ENCODE measurements around the gene MELTF. TPM values are rescaled to one million over a fixed set of nuclear protein-coding genes. Genes with fewer than 3 reads are reported as not detected.
A peak's percentile ranks its signal among the peaks of the same experiment; 100 is the strongest.
"Not testable (repeated sequence)": the region's sequence is repeated elsewhere in the genome, so short reads cannot be mapped to it uniquely, and the experiment has no call there.

MELTF gene
- total RNA-seq, result 21.6 TPM

- H3K36me3 ChIP-seq, result no peaks in the 10 kb centered on the region
- H3K4me3 ChIP-seq, result peak within 1 kb of the TSS; percentile 47 to 71
- peaks cover 8 to 21% of the 10 kb centered on the region in 2 donors for H3K4me1 ChIP-seq
- peak; percentile 37 to 68 (median 47) for TF ChIP-seq CTCF (IDR thresholded peaks at IDR 0.05)
- intact Hi-C loops (cut with DNase I), result loop anchor here (2.0 kb wide), 1 partner anchor 27 kb away; no protein-coding TSS in a partner anchor
- H3K27ac ChIP-seq, result peak within 1 kb of the TSS in 1 of 2 donors; percentile 27
- H3K9me3 ChIP-seq, result no peaks in the 10 kb centered on the region
- DNase-seq (ENCODE audit: low spot score in 2 of 2), result no peak
- peaks cover 5% of the 10 kb centered on the region for H3K27me3 ChIP-seq
Observed at GRCh38 chr3:197029511-197030167, at the start of gene MELTF. TSS of gene MELTF (minus strand) at chr3:197029817. CDS start at chr3:197029702, 115 bp downstream.

GRCh38 chr3:197076415-197076814 lies 46.8 kb upstream of the MELTF start:
- TF ChIP-seq CTCF (IDR thresholded peaks at IDR 0.05), result no peak
- Histone ChIP-seq H3K4me3 (no peak overlapping the region), H3K4me1 (no peaks in the 10 kb centered on the region), H3K27me3 (no peaks in the 10 kb centered on the region), H3K36me3 (peaks cover 5 to 6% of the 10 kb centered on the region in 2 donors), H3K9me3 (no peaks in the 10 kb centered on the region), H3K27ac (no peak overlapping the region)
- DNase-seq (ENCODE audit: low spot score in 2 of 2), result no peak
- intact Hi-C loops (cut with DNase I), result no loop called here

- intact Hi-C loops (cut with DNase I), result no loop called here
- no peak overlapping the region for H3K4me3 ChIP-seq
- no peak overlapping the region for H3K27ac ChIP-seq
- H3K27me3 ChIP-seq, result no peaks in the 10 kb centered on the region
- H3K36me3 ChIP-seq, result peaks cover 0 to 14% of the 10 kb centered on the region in 2 donors
- TF ChIP-seq CTCF (IDR thresholded peaks at IDR 0.05), result no peak
- no peak for DNase-seq (ENCODE audit: low spot score in 2 of 2)
- H3K9me3 ChIP-seq, result no peaks in the 10 kb centered on the region
- no peaks in the 10 kb centered on the region for H3K4me1 ChIP-seq
Observed at GRCh38 chr3:197068077-197068476, 38.5 kb upstream of the MELTF start.

- Histone ChIP-seq H3K9me3 (no peaks in the 10 kb centered on the region), H3K27ac (no peak overlapping the region), H3K4me3 (no peak overlapping the region), H3K27me3 (no peaks in the 10 kb centered on the region), H3K36me3 (peaks cover 4 to 23% of the 10 kb centered on the region in 2 donors), H3K4me1 (no peaks in the 10 kb centered on the region)
- intact Hi-C loops (cut with DNase I), result no loop called here
- TF ChIP-seq CTCF (IDR thresholded peaks at IDR 0.05), result no peak
- no peak for DNase-seq (ENCODE audit: low spot score in 2 of 2)
Observed at GRCh38 chr3:197064771-197065170, 35.2 kb upstream of the MELTF start.

GRCh38 chr3:197062446-197062845 lies 32.8 kb upstream of the MELTF start:
- H3K4me1 ChIP-seq, result no peaks in the 10 kb centered on the region
- H3K4me3 ChIP-seq, result no peak overlapping the region
- H3K9me3 ChIP-seq, result no peaks in the 10 kb centered on the region
- intact Hi-C loops (cut with DNase I), result no loop called here
- no peak for TF ChIP-seq CTCF (IDR thresholded peaks at IDR 0.05)
- peaks cover 16 to 39% of the 10 kb centered on the region in 2 donors for H3K36me3 ChIP-seq
- H3K27ac ChIP-seq, result no peak overlapping the region
- DNase-seq (ENCODE audit: low spot score in 2 of 2), result no peak
- H3K27me3 ChIP-seq, result no peaks in the 10 kb centered on the region

- H3K4me1 ChIP-seq; H3K9me3 ChIP-seq; H3K27ac ChIP-seq; DNase-seq (ENCODE audit: low spot score in 2 of 2); intact Hi-C loops (cut with DNase I); H3K4me3 ChIP-seq; H3K27me3 ChIP-seq: not testable (repeated sequence)
- peaks cover 27 to 36% of the 10 kb centered on the region in 2 donors for H3K36me3 ChIP-seq
Observed at GRCh38 chr3:197051637-197052036, 22.0 kb upstream of the MELTF start.

Measured in ascending aorta (tissue), 2 donors.